ENCODE results near the gene CCDC6.

- TF ChIP-seq REST (IDR thresholded peaks at IDR 0.05; ENCODE audit: insufficient read depth in 1 of 2, low read depth in 2 of 2, low read length in 2 of 2) (no peak), POLR2AphosphoS5 (IDR thresholded peaks at IDR 0.05; ENCODE audit: low read depth, low read length) (no peak)
Observed at GRCh38 chr10:59873896-59874295, 32.5 kb downstream of the CCDC6 start.

Measured in PFSK-1 (cell line).